Right hindlimb (tissue), 1 donor: ENCODE data around the gene ICE1.
"Not testable (repeated sequence)": the region's sequence is repeated elsewhere in the genome, so short reads cannot be mapped to it uniquely, and the experiment has no call there.

ENCODE experiments used
- DNase-seq: peaks from one replicate; pipeline ENCODE4 v3.0.0-alpha.2; 2018

The ICE1 gene

DNA sequence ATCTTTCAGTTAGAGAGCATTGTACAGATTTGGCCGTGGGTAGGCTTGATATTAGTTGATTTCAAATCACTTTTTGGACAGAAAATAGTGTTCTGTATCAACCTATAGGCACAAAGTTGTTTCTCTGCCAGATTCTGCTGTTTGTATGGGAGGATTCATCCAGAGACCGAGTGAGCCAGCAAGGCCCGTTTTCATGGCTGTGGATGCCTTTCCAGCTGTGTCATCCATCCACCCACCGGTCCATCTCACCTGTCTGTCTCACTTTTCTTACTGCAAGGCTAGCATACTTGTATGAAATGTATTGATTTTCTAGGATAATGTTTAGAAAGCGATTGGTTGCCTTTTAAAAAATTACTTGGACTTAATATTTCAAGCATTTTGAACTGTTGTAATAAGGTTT is 34.4 kb downstream of the ICE1 start:
- no peak for DNase-seq

DNA sequence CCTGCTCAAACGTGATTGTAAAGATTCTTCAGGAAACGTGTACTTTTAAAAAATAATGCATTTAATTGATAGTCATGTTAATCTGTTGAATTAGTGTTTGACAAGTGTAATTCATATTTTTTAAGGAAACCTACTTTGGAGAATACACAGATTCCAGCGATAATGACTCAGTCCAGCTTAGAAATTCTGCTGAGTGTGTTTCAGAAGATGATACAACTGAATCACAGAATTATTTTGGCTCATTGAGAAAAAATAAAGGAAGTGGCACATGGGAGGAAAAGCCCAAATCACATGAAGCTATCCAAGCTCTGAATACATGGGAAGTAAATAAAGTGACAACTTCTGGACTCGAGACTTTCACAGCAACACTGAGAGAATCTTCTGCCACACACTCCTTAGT is 37.8 kb downstream of the ICE1 start:
- no peak for DNase-seq

DNA sequence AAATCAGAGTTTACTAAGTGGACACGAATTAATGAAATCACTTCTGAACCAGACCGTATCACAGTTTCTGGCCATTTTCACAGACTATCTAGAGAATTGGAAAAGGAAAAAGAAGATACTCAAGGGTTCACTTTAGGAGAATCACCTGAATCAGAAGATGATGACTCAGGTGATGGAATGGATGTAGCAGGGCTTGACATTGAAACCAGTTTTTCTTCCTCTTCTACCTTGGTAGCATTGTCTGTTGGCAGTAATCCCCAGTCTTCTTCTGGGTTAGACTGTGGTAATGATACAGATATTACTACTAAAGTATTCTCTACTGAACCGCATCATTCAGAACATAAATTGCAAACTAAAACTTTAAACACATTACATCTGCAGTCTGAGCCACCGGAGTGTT is 38.5 kb downstream of the ICE1 start:
- no peak for DNase-seq

DNA sequence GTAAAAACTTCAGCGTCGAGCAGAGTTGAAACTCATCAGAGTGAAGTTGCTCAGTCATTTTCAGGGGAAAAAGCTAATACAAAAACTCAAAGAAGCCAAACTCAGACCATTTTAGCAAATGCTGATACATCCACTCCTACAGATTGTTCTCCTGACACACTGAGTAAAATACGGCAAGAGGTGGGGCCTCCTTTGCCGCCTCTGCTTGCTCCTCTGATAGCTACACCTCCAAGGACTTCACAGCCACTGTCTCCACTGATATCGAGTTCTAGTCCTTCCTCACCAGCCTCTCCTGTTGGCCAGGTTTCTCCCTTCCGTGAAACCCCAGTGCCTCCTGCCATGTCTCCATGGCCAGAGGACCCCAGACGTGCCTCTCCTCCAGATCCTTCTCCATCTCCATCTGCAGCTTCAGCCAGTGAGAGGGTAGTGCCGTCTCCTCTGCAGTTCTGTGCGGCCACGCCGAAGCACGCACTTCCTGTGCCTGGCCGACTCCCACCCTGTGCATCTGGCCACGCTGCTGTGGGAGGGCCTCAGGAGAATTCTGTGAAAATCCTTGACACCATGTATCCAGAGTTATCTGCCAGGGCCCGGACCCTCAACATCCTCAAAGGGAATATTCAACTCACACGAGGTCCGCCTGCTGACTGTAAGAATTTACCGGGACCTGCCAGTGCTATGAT is 41.7 kb downstream of the ICE1 start:
- DNase-seq = no peak

DNA sequence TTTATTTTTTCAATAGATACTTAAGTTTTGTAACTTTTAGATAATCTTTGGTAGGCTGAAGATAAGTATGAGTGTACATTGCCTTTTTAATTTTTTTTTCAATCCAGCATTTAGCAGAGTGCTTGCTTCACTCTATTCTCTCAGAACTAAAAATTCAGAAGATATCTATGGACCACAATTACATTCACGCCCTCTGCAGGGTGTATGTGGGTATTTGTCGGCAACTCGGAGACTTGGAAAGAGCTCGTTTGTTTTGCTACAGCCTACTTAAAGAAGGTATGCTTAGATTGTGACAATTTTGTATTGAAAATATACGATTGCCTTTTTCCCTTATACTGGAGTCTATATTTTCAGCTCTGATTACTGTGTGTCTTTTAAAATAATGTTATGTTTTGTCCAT is 43.8 kb downstream of the ICE1 start:
- DNase-seq = no peak

DNA sequence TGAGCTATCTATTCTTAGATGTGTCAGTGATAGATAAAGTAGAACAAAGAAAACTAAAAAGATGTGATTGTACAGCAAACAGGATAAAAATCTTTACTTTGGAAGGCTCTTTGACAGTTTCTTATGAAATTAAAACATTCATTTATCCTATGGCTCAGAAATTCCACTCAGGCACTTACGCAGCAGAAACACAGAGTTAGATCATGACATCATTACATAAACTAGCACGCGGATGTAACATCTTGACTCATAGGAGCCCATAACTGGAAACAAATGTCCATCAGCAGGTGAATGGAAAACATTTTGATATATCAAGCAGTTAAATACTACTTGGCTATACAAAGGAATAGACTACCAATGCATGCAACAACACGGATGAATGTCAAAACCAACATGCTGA is 45.3 kb downstream of the ICE1 start:
- DNase-seq = no peak

DNA sequence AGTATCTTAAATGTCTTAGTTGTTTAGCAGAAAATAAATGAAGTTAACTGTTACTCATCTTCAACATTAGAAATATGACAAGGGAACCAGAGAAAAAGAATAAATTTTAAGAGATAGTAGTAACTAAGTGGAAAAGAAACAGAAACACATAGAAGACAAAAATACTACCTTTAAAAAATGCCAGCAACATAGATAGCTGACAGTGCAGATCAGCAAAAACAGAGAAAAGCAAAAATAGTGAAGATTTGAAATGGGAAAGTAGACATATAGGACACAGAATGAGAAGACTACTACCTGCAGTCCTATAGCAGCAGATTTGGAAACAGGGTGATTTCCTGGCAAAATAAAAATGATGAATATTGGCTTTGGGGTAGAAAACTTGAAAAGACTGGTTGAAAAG is 48.5 kb downstream of the ICE1 start:
- DNase-seq = no peak

DNA sequence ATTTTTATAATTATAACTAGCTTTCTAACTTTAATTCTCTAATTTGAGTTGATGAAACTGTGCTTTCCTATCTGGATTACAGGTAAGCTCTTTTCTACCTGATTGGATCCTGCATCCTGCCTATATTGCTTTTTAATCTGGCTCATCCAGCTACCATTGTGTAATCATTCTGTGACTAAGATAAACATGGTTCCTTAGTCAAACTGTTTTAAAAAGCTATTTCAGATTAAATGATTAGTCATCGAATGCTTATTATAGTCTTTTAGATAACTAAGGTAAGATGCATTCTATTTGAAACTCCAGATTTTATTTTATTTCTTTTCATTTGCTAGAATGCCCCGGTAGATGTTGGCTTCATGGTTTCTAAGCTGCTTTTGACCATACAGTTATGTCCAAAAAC is 50.7 kb downstream of the ICE1 start:
- no peak for DNase-seq

DNA sequence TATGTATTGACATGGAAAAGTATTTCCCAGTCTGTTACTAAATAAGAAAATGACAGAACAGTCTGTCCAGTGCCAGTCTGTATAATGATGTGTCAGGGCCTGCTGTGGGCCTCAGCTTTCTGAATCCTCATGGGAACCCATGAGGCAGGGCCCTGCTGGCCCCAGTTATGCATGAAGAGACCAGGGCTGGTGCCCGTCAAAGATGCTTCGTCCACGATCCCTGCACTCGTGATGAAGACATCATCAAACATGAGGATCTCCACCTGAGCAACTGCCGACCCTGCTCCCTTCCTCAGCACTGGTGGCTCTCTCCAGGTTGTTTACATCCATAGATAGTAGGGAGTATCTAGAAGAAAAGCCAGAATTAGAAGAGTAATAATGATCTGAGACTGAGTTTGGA is 52.5 kb downstream of the ICE1 start:
- no peak for DNase-seq

DNA sequence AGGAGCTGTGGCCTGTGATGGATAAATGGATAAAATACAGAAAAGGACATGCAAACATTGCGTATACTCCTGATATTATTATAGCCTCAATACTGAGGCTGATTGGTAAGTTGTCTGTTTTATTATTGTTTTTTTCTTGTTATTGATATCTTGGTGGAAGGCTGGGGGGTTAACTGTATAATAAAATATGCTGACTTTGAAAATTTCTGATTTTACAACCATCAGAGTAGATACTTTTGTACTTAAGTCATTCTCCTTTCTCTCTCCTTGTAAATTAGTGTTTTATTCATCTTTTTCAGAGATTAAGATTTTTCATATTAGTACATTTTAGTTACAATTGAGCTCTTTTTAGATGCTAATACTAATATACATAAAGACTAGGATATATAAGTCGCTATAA is 53.5 kb downstream of the ICE1 start:
- DNase-seq = no peak

DNA sequence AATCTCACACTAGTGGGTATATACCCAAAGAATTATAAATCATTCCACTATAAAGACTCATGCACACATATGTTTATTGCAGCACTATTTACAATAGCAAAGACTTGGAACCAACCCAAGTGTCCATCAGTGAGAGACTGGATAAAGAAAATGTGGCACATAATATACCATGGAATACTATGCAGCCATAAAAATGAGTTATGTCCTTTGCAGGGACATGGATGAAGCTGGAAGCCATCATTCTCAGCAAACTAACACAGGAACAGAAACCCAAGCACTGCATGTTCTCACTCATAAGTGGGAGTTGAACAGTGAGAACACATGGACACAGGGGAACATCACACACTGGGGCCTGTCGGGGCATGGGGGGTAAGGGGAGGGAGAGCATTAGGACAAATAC is 57.1 kb downstream of the ICE1 start:
- not testable (repeated sequence) for DNase-seq

DNA sequence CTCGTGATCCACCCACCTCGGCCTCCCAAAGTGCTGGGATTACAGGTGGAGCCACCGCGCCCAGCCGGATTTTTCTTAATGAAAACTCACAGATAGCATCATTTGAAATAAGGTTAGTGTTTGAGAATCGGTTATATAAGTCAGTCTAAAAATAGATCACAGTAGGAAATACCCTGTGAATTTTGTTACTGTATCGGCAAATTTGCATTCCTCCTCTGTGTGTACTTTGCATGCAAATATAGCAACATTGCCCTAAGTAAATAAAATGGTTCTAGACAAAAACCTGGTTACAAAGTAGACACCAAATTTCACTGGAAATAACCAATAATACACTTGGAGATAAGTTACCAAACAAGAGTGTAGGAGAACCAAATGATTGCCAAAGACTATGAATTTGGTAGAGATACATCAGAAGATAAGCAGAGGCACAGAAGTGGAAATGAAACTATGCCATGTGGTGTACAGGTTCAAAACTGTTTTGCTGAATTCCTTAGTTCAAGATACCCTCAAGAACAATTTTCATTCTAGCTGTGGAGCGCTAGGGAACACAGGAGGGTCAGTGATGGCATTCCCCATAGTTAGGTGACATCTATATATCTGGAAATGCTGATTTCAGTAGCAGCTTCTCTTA is 58.1 kb downstream of the ICE1 start:
- no peak for DNase-seq

DNA sequence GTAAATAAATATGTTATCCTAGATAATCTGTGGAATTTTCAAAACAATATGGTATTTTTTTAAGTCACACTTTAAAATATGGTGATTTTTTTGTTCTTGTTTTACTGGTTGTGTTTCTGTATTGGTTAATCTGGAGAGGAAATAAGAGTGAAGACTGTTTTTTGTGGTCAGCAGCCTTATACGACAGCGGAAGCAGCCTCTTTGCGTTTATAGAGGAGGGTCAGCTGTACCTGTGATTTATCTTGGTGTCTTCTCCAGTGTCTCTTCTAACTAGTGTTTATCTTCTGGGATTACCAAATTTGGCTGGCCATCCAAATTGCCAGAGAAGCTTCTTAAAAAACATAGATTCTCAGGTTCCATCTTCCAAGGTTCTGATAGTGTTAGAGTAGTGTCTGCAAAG is 58.7 kb downstream of the ICE1 start:
- DNase-seq = no peak

DNA sequence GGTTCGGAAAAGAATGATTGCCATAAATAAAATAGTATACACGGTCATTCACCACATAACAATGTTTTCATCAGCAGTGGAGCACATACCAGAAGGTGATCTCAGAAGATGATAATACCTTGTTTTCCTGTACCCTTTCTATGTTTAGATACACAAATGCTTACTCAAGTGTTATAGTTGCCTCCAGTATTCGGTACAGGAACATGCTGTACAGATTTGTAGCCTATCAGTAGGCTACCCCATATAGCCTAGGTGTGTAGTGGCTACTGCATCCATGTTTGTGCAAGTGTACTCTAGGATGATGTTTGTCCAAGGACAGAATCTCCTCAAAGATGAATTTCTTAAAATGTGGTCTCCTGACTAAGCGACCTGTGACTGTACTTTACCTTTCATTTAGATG is 59.2 kb downstream of the ICE1 start:
- no peak for DNase-seq

DNA sequence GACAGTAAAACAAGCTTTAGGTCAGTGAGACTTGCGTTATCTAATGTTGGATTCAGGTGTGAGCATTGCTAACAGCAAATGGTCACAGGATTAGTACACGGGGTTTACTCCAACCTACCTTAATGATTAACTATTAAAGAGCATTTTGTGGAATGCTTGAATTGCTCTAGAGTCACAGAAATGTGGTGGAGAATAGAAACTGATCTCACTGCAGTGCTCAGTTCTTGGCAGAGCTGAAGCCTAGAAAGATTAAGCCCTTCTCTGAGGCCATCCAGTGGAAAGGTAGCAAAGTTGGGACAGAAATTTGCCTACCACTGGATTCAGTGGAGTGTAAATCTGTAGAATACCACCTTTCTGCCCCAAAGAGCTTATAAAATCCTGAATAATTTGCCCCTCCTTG is 60.9 kb downstream of the ICE1 start:
- no peak for DNase-seq

DNA sequence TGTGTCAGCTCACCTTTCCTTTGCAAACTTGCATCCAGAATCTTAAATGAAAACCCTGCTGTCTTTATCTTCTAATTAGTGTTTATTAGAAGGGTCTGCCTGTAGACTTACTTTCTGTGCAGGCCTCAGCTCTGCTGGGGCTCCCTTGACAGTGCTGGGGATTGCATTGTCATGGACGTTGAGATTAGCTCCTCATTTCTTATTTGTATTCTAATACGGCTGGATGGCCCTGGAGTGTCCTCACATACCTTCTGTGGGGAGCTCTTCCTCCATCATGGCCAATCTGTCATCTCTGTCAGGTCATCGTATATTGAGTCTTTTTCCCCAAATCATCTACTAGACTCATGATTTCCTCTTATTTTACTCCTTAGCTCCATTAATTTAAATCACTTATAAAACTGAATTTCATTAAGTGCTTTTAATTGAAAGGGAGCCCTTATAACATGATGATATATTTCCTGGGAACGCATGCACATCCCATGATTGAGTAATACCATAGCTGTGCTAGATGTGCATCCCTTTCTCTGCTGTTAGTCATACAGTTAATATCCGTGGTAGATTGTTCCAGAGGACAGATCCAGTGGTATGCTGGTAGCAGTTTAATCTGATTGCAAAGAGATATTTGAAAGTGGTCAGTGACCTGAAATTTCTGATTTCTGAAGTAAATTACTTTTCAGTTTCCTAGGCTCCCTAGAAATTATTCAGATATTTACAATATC is 61.6 kb downstream of the ICE1 start:
- no peak for DNase-seq

DNA sequence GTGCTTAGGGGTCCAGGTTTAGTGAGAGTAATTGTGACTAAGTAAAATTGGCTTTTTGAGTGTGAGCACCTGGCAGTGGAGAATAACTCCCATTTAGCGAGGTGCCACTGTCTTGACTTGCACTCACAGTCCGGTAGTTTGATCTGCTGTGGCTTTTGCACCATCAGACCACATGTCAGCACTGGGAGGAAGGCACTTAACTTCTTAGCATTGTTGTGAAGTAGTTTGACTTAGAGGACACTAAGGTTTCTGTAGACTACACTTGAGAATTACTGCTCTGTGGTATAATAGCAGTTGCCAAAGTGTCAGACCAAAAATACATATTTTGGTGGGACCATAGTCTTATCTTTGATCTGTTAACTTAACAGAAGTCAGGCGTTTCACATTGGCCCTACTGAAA is 63.6 kb downstream of the ICE1 start:
- DNase-seq = no peak

DNA sequence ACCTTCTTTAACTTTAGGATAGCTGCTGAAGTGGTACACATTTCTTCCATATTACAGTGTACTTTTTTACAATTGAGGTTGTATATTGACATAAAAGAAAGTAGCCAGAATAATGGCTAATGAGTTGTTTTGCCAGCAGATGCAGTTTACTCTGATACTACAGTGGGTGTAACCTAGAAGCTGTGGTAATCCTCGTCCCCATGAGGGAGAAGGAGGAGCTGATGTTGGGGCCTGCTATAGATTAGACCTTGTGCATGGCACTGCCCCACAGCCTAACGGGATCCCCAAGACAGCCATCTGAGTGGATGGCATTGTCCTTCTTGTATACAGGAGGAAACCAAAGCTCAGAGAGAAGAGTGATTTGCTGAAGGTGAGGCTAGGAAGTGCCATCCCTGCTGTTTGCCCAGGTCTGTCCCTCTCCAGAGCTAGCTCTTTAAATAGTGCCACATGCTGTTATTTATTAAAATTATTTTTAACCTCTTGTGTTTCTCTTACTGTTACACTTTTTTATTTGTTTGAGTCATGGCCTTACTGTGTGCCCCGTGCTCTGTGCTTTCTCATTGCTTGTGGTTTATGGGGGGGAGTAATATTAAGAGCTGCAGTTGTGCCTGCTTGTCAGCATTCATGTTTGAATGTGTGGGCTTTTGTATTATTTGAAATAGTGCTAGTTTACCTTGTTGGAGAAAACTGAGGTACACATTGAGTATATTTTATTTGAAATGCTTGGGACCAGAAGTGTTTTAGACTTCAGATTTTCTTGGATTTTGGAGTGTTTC is 65.3 kb downstream of the ICE1 start:
- DNase-seq = no peak

DNA sequence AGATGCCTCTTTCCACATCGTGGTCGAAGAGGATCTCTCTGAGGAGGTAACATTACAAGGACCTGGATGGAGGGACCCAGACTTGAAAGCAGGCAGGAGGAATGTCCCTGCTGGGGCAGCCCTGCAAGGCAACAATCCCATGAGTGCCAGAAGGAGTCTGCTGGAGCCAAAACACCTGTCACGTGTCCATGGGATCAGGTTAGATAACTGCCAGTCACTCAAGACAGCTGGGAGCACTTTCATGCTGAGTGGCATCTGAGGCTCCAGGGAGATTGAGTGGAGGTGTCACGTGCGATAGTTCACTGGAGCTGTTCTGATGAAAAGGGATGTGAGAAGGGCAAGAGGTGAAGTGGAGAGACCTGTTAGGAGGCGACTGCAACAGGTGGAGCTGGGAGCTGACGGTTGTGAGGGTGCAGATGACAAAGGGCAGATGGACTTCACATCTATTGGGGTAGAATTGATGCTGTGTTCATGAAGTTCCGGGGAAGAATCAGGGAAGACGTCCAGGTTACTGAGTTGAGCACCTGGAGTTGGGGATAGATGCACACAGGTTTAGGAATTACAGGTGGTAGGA is 68.4 kb downstream of the ICE1 start:
- DNase-seq = no peak

DNA sequence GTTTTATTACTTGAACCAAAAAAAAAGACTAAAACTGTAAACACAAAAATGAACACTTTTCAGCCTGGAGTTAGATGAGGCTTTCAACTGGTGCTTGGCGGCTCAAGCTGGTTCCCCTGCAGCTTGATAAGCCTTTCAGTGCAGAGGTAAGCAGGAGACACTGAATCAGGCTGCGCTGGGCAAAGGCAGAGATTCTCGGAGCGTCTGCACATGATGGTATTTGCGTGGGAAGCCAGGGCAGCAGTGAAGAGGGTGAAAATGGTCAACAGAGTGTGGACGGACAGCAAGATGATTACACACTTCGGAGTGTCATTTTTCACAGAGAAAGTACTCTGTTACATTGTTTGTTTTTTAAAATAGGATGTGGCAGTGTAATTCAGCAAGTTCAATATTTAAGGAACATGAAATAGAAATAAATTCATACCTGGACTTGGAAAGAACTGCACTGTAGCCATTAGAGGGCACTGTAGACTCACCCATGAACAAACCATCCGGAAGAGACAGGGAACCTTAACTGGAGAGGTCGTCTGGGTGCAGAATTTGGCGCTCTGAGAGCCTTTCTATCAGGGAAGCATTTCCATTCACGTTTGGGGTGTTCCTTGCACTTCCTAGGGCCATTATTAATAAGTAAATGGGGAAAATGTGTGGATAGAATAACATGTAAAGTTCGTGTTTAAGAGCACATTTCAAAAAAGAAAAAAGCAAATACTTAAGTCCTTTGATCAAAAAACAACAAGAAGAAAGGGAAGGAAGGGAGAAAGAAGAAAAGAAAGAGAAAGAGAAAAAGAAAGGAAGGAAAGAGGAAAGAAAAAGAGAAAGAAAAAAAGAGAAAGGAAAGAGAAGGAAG is 69.8 kb downstream of the ICE1 start:
- peak; percentile 34 for DNase-seq

DNA sequence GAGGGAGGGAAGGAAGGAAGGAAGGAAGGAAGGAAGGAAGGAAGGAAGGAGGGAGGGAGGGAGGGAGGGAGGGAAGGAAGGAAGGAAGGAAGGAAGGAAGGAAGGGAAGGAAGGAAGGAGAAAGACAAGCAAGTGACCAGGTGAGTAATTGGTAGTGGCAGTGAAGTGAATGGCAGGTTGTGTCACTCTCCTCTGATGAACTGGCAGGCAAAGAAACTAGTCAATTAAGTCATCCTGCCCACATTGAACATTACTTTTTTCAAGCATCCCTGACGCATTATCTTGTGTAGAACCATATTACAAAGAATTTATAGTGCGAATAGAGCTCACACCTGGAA is 70.4 kb downstream of the ICE1 start:
- not testable (repeated sequence) for DNase-seq
